ENCODE measurements around the gene PARD3. TPM values are rescaled to one million over a fixed set of nuclear protein-coding genes. Genes with fewer than 3 reads are reported as not detected.
"Not testable (repeated sequence)": the region's sequence is repeated elsewhere in the genome, so short reads cannot be mapped to it uniquely, and the experiment has no call there.

The PARD3 gene
- total RNA-seq, 1 experiment from 2014 or later = 52.9 TPM

DNA sequence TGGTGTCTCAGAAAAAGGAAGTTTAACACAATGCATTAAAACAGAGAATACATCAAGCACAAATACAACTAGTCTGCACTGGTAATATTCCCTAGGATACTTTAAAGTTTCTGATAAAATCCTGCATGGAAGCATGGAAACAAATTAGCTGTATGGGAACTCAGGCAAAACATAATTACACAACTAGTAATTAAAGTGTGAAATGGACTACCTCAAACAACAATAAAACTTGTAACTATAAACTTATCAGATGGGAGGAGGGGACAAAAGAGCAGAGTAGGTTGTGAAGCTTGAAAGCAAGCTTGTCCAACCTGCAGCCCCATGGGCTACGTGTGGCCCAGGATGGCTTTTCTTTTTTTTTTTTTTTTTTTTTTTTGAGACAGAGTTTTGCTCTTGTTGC is 98.9 kb downstream of the PARD3 start:
- no peak for DNase-seq (ENCODE audit: low spot score)

GRCh38 chr10:34715511-34716187 is 99.4 kb downstream of the PARD3 start:
- DNase-seq (ENCODE audit: low spot score) = no peak

DNA sequence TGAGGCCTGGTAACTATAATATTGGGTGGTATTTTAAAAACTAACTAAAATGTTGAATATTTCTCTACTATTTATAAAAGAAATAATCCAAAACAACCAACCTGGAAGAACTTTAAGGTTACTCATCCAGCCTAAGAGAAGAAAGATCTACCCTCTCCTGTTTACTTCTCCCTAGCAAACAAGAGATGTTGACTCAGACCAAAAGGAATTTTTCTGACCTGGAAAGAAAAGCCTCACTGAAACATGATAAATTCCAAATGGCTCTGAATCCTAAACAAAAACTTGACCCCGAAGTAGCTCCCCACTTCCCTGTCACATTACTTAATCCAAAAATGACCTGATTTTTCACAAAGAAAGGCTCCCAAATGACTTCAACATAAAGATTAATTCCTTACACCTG is 101.2 kb downstream of the PARD3 start:
- DNase-seq (ENCODE audit: low spot score) = peak; percentile 45

DNA sequence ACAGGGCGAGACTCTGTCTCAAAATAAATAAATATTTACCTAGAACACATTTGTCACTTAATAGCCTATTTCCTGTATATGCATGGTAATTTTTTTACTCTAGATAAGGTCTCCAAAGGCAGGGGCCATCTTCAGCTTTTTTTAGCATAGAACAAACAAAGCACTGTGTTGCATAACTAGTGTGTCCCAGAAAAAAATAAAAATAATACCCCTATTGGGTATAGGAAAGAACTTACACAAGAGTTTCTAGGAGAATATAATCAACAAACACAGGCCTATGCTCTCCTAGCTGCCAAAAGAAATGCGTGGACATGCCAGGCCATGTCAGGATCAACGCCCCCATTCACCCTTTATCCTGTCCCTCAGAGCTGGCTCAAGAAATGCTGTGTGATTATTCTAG is 103.6 kb downstream of the PARD3 start:
- no peak for DNase-seq (ENCODE audit: low spot score)

DNA sequence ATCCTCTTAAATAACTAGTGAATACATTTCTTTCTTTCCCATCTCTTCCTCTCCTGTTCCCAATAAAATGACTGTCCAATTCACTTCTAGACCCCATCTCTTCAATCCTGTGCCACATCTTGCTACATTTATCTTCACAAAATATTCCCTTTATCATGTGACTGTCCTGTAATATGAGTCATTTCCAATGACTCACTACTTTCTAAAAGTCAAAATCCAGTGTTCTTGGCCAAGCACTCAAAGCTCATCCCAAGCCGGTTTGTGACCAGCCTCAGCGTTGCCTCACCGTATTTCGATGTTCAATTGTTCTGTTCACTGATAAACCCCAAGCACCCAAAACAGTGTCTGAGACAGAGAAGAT is 104.7 kb downstream of the PARD3 start:
- DNase-seq (ENCODE audit: low spot score) = peak; percentile 64

DNA sequence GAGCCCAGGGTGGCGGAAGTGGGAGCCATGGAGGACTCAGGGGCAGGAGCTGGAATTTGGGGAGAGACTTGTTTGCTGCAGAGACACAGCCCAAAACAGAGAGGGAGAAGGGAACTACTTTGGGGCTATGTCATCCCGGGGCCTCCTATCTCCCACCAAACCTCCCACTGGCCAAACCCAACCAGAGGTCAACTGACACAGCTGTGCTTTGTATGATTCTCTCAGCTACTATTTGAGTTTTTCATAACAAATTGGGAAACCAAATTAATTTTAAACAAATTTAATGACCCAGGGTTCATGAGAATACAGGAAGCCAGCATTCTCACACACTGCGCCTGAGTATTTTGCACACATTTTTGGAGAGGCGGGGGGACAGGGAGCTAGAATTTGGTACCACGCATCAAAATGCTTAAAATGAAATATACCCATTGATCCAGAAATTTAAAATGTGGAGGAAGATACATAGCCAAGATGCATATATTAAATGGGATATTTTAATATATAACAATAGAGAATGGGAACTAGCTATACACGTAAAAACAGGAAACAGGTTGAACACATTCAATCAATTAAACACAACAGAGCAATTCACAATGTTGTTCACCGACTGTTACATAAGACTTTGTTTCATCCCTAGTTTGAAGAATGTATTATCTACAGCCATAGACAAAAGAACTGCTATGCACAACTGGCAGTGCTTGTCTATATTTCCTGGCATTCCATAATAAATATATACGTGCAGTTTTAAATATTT is 105.3 kb downstream of the PARD3 start:
- DNase-seq (ENCODE audit: low spot score) = no peak

DNA sequence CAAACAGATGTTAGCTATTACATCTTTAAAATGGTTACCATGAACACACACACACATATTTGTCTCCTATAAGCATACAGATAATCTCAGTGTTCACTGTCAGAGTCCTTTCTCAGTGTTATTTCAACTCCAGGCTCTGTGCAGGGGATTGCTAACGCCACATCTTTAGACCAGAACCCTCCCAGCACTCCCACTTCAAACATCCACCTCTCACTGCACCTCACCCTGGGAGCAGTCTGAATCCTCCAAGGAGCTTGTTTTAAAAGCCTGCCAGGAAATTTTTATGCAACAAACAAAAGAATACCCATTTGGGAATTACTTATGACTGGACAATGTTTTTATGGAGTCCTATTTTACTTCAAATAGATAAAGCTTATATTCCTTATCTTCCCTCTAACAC is 107.4 kb downstream of the PARD3 start:
- DNase-seq (ENCODE audit: low spot score) = no peak

DNA sequence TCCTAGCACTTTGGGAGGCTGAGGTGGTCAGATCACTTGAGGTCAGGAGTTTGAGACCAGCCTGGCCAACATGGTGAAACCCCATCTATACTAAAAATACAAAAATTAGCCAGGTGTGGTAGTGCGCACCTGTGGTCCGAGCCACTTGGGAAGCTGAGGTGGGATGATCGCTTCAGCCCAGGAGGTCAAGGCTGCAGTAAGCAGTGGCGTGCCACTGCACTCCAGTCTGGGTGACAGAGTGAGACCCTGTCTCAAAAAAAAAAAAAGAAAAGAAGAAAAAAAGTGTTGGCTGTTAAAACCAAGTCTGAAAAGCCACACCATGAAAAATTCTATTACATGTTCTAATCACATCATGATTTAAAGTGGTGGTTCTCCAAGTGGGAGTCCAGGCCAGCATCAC is 108.1 kb downstream of the PARD3 start:
- not testable (repeated sequence) for DNase-seq (ENCODE audit: low spot score)

GRCh38 chr10:34706147-34706546 is 108.9 kb downstream of the PARD3 start:
- DNase-seq (ENCODE audit: low spot score) = no peak

DNA sequence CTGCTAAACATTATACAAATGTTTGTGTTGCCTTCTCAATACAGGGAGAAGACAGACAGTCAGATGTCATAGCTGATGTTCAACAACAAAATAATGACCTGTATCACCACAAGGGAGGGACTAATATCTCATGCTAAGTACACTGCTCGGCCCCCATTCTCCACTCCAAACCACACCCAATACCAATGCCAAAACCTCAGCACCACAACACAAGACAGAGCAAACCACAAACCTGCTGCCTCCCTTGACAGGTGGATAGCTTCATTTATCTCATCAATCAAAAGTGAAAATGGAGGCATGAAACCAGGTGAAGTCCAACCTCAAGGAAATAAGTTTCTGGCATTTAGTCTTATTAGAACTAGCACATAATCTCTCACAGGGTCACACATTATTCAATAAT is 109.5 kb downstream of the PARD3 start:
- no peak for DNase-seq (ENCODE audit: low spot score)

DNA sequence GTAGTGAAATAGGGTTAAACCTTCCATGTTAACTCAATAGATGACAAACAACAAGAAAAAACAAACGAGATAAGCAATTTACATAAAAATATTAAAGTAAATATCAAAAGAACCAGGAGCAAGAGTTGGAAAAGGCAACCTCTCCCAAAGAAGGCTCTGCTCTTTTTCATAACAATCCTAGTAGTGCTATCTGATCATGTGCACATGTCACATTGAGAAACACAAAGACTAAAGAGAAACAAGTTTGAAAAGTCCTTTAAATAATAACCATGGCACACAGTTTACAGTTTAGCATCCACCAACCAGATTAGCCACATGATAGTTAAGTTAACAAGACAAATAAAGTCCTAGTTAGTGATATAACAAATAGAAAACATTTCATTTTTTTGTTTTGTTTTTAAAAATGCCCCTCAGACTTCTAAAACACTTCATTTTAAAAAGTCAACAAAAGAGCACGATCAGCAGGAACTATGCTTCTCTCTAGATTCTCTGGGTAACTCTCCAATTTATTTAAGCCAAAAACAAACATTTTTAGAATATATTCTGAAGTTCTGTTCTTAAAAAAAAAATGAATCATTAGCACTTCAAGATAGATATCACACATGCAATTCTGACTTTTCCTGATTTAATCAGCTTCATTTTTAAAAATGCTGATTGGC is 110.4 kb downstream of the PARD3 start:
- no peak for DNase-seq (ENCODE audit: low spot score)

DNA sequence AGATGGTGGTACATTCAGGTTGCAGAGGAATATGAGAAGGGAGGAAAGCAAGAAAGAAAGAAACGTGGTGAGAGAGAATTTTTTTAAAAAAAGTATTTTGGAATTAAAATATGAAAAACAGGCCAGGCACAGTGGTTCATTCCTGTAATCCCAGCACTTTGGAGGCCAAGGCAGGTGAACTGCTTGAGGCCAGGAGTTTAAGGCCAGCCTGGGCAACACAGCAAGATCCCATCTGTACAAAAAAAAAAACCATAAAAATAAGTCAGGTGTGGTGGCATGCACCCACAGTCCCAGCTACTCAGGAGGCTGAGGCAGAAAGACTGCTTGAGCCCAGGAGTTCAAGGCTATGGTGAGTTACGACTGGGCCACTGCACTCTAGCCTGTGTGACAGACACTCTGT is 112.1 kb downstream of the PARD3 start:
- DNase-seq (ENCODE audit: low spot score) = no peak

GRCh38 chr10:34702093-34702937 is 112.8 kb downstream of the PARD3 start:
- DNase-seq (ENCODE audit: low spot score) = no peak

GRCh38 chr10:34701194-34701593 is 113.9 kb downstream of the PARD3 start:
- DNase-seq (ENCODE audit: low spot score) = no peak

GRCh38 chr10:34700752-34701151 is 114.3 kb downstream of the PARD3 start:
- DNase-seq (ENCODE audit: low spot score) = not testable (repeated sequence)

DNA sequence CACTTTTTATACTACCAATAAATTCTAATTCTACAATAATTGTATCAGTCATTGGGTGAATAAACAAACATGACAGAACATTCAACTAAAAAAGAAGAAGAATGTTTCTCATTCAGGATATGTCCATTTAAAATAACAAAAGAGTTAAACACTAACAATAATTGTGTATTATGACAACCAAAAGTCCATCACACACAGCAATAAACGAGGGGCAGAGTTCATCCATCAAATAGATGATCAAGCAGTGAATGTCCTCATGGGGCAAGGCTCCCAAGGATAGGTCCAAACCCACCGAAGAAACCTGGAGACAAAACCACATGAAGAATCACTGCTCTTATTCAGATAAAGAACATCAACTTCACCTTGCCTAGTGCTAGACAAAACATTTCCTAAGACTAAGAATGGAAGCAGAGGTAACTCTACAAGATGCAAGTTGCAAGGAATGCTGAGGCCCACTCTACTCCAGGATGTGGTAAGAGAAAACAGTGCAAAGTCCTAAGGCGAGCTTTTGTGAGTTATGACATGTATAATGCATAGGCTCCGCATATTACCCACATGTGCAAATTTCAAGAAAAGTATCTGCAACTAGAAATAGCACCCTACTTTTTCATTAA is 115.1 kb downstream of the PARD3 start:
- no peak for DNase-seq (ENCODE audit: low spot score)

- DNase-seq (ENCODE audit: low spot score) = peak; percentile 87
Measured at GRCh38 chr10:34698979-34699378, 116.1 kb downstream of the PARD3 start.

DNA sequence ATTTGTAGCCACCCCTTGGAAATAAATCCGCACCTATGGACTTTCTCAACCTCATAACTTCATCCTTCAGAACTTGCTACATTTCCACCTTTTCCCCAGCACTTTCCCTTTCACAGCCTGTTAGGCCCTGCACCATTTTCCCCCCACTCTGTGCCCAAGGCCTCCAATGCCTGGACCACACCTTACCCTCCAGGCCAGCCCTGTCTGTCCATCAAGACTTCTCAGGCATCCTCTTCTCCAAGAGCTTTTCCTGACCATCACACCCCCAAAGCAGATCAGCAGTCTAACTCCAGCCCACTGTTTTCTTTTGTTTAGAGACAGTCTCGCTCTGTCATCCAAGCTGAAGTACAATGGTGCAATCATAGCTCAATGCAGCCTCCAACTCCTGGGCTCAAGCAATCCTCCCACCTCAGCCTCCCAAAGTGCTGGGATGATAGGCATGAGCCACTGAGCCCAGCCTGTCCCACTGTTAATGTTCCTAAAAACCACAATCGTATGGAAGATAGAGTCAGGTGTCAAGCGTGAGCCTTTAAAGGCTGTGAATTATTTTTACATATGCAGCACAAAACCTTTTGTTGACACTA is 116.8 kb downstream of the PARD3 start:
- no peak for DNase-seq (ENCODE audit: low spot score)

DNA sequence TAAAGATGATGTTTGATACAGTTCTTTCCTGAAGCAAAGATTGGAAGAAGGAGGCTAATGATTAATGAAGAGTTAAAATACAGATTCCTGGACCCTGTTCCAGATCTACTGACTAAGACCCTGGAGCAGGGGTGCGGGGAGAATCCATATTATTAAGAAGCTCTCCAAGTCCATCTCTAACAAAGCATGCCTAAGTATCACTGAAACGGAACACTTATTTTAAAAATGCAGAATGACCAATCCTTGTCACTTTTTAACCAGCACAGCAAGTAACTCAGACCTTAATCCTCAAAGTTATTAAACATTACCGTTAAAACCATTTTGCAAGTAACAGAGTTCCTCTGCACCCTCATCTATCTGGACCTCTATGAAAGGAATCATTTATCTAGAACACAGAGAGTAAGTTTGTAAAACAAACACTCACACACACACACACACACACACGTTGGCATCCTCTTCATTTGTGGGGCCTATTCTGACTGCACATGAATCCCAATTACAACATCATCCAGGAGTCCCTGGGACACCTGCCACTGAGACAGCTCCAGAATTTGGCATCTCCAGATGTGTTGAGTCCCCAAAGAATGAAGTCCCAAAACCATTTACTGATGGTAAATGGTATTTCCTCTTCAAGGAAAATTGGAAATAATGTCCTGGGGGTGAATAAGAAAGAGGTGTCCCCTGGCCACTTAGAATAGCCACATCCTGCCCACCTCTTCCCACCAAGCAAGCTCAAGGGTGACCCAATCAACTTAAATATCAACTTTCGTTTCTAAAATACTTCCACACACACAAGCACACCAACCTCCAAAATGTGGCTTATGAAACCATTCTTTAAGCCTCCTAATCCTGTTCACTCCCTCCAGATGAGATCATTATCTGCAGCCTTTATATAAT is 117.5 kb downstream of the PARD3 start:
- DNase-seq (ENCODE audit: low spot score) = no peak

DNA sequence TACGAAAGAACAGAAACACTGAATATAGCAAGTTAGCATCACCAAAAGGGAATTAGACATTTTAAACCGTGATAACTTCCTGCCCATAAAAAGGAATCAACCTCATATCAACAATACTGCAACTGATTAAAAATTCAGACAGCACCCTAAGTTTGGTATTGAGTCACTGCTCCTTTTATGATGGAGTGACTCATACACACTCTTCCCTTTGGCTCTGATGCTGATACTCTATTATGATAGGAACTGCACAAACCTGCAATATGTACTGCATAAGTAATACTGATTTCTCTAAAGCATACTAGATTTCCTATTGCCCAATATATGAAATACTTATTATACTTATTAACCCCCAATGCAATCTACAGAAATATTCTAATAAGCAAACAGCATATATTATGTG is 118.7 kb downstream of the PARD3 start:
- DNase-seq (ENCODE audit: low spot score) = peak; percentile 85

Measured in A172 (cell line).